HepG2 (cell line): ENCODE results near the gene SLC48A1. TPM values are rescaled to one million over a fixed set of nuclear protein-coding genes. Genes with fewer than 3 reads are reported as not detected.

Experiments used
- ATAC-seq: fragments of 200-7000 bp; cut with Tn5 transposase; 3 replicates; pipeline ENCODE4 v1.9.1; 2020; ENCODE audit warnings: mild to moderate bottlenecking, moderate library complexity
- BruUV-seq: library from RNA; stranded (reverse); fragments of 400-500 nt; replicated peaks from 2 replicates; lab custom pipeline; 2021; lab: Mats Ljungman, UMichigan
- CTCF ChIA-PET: fragments of 300-600 bp; formaldehyde crosslinking; extraction: SDS; loops from one replicate; lab custom pipeline; 2021; ENCODE audit warnings: low total read pairs, inconsistent platforms, low intra/inter-chr PET ratio; lab: Yijun Ruan, JAX
- POLR2A ChIA-PET: fragments of 350-600 bp; sonication (Branson Sonifier 250); formaldehyde crosslinking; loops from one replicate; lab custom pipeline; 2020; ENCODE audit warnings: antibody characterized with exemption, inconsistent platforms; lab: Yijun Ruan, JAX
- DNase-seq: peaks from one replicate; pipeline ENCODE4 v3.0.0-alpha.2; 2015; ENCODE audit warnings: low spot score
- FAIRE-seq: peaks from 3 replicates; lab custom pipeline; 2011; peaks lifted over from hg19 to GRCh38; lab: Jason Lieb, UNC
- H2AFZ ChIP-seq: one replicate; pipeline ENCODE4 v1.6.1; 2011; ENCODE audit warnings: low read length, inconsistent platforms
- H3K27ac ChIP-seq: fragments of 300-600 bp; 3 replicates; pipeline ENCODE4 v1.8.0; 2011; ENCODE audit warnings: mixed run types, mild to moderate bottlenecking, mixed read lengths, low read length, inconsistent platforms; ENCODE audit not compliant: insufficient read depth; ENCODE audit errors: extremely low read length
- H3K27me3 ChIP-seq, 2 experiments: fragments of 200-600 bp in 1 of 2; 2 replicates in 1 of 2; 3 replicates in 1 of 2; pipeline versions ENCODE4 v1.6.0 to v1.8.0; 2011; ENCODE audit warnings: low read length in 2 of 2, mild to moderate bottlenecking in 2 of 2, moderate library complexity in 2 of 2, inconsistent platforms in 1 of 2; ENCODE audit not compliant: insufficient read depth in 2 of 2, control insufficient read depth in 1 of 2
- H3K36me3 ChIP-seq, 2 experiments: fragments of 200-600 bp in 1 of 2; replicated peaks in 1 of 2; 2 replicates in 1 of 2; 3 replicates in 1 of 2; pipeline versions ENCODE4 v1.5.1 to v1.8.0; 2011; ENCODE audit warnings: low read length in 2 of 2, inconsistent platforms in 1 of 2; ENCODE audit not compliant: insufficient read depth in 2 of 2, control insufficient read depth in 1 of 2
- H3K4me1 ChIP-seq: 2 replicates; pipeline ENCODE4 v1.5.1; 2012; ENCODE audit warnings: low read length, inconsistent platforms; ENCODE audit not compliant: insufficient read depth
- H3K4me2 ChIP-seq: 2 replicates; pipeline ENCODE4 v1.6.0; 2011; ENCODE audit warnings: low read depth, low read length, inconsistent platforms
- H3K4me3 ChIP-seq, 3 experiments: fragments of 200-600 bp in 1 of 3; sonication (generic), shearing (Covaris generic) in 1 of 3; replicated peaks in 1 of 3; 2 replicates each; pipeline ENCODE4 v1.5.1; 2011 to 2016; ENCODE audit warnings: low read length in 3 of 3, inconsistent platforms in 2 of 3, low read depth in 2 of 3, mild to moderate bottlenecking in 2 of 3, control low read depth in 1 of 3, mixed read lengths in 1 of 3; ENCODE audit not compliant: insufficient read depth in 1 of 3
- H3K79me2 ChIP-seq: one replicate; pipeline ENCODE4 v1.6.1; 2011; ENCODE audit warnings: low read length, inconsistent platforms; ENCODE audit not compliant: insufficient read depth
- H3K9ac ChIP-seq: 2 replicates; pipeline ENCODE4 v1.6.0; 2011; ENCODE audit warnings: mild to moderate bottlenecking, low read depth, low read length, inconsistent platforms; ENCODE audit not compliant: insufficient read depth
- H3K9me3 ChIP-seq: 2 replicates; pipeline ENCODE4 v1.5.1; 2012; ENCODE audit warnings: mild to moderate bottlenecking, low read length
- H4K20me1 ChIP-seq: 2 replicates; pipeline ENCODE4 v1.6.0; 2011; ENCODE audit warnings: inconsistent platforms, mild to moderate bottlenecking, low read length, moderate library complexity; ENCODE audit not compliant: insufficient read depth
- FOXA1 ChIP-seq, 2 experiments: fragments of 450-650 bp in 1 of 2; sonication (generic) in 1 of 2; formaldehyde crosslinking in 1 of 2; IDR thresholded peaks; 2 replicates each; pipeline versions ENCODE4 v1.4.0 to v1.6.1; 2016 to 2020; ENCODE audit warnings: missing genetic modification reagents in 1 of 2
- HMGXB3 ChIP-seq: sonication (generic); formaldehyde crosslinking; IDR thresholded peaks from 2 replicates; pipeline ENCODE4 v1.4.0; 2020; ENCODE audit warnings: missing genetic modification reagents, borderline replicate concordance
- MXD4 ChIP-seq: IDR thresholded peaks from 2 replicates; pipeline ENCODE4 v1.6.1; 2016; ENCODE audit warnings: mild to moderate bottlenecking, missing biosample characterization, missing genetic modification reagents
- MXI1 ChIP-seq: IDR thresholded peaks from 3 replicates; pipeline ENCODE4 v1.6.1; 2012; ENCODE audit warnings: low read depth, low read length, inconsistent platforms, borderline replicate concordance
- NCOA2 ChIP-seq: sonication (generic); formaldehyde crosslinking; IDR thresholded peaks from 2 replicates; pipeline ENCODE4 v1.8.0; 2022; ENCODE audit warnings: inconsistent platforms
- PRMT3 ChIP-seq: sonication (generic); formaldehyde crosslinking; IDR thresholded peaks from 2 replicates; pipeline ENCODE4 v1.8.1; 2022; ENCODE audit warnings: low read depth, mild to moderate bottlenecking, moderate library complexity, missing genetic modification reagents, borderline replicate concordance
- ZIK1 ChIP-seq: sonication (generic); formaldehyde crosslinking; IDR thresholded peaks from 2 replicates; pipeline ENCODE4 v1.5.0; 2020; ENCODE audit warnings: mild to moderate bottlenecking, low read depth, missing genetic modification reagents, borderline replicate concordance
- ZNF354B ChIP-seq: sonication (generic); formaldehyde crosslinking; IDR thresholded peaks from 2 replicates; pipeline ENCODE4 v1.8.0; 2022; ENCODE audit warnings: mild to moderate bottlenecking, missing genetic modification reagents
- ZNF567 ChIP-seq: sonication (generic); formaldehyde crosslinking; IDR thresholded peaks from 2 replicates; pipeline ENCODE4 v1.8.1; 2023; ENCODE audit warnings: mild to moderate bottlenecking, missing genetic modification reagents, borderline replicate concordance
- ZNF570 ChIP-seq: sonication (generic); formaldehyde crosslinking; IDR thresholded peaks from 2 replicates; pipeline ENCODE4 v1.4.0; 2020; ENCODE audit warnings: mild to moderate bottlenecking, missing genetic modification reagents, borderline replicate concordance
- ZNF780A ChIP-seq: sonication (generic); formaldehyde crosslinking; IDR thresholded peaks from 2 replicates; pipeline ENCODE4 v1.8.0; 2022; ENCODE audit warnings: mild to moderate bottlenecking, missing genetic modification reagents, moderate library complexity
- WGBS: methylation state at CpG from one replicate; pipeline ENCODE4 v1.1.6; 2017; ENCODE audit warnings: low lambda C conversion rate; 5-methylcytosine and 5-hydroxymethylcytosine counted together
- in situ Hi-C: cut with HindIII; loops from 2 replicates; pipeline ENCODE4 v1.10.0; 2017; ENCODE audit warnings: low pct_unique_long_range_greater_than_20kb; ENCODE audit not compliant: extremely low pct_ligation_motif_present
- intact Hi-C: fragments of 100-400 bp; cut with micrococcal nuclease; formaldehyde crosslinking; loops from one replicate; pipeline ENCODE4 v1.10.0; 2022; ENCODE audit not compliant: unreplicated experiment
- polyA plus RNA-seq, 8 experiments: library from polyadenylated mRNA; depleted of rRNA in 3 of 8; stranded (reverse) in 7 of 8; unstranded in 1 of 8; fragments of >200 nt; fragmentation: Illumina TruSeq in 4 of 8; extraction: Trizol in 4 of 8; gene quantifications; 2 replicates each; pipeline versions ENCODE4 v1.2.1 to v1.2.3, GENCODE V29; 2011 to 2016; ENCODE audit warnings: low read depth in 4 of 8, missing spikeins in 1 of 8, mixed read lengths in 1 of 8; ENCODE audit not compliant: insufficient read depth in 1 of 8
- total RNA-seq, 5 experiments: library from RNA; depleted of rRNA; stranded (reverse); fragments of >200 nt; fragmentation: Illumina TruSeq; extraction: Trizol; gene quantifications; 2 replicates each; pipeline ENCODE4 v1.2.3, GENCODE V29; 2016; ENCODE audit warnings: low read depth in 1 of 5
- TF ChIP-seq, protein P1 (sequence below): sonication (generic); formaldehyde crosslinking; conservative IDR thresholded peaks from 2 replicates; pipeline ENCODE4 v1.4.0; 2020; ENCODE audit warnings: missing genetic modification reagents

The SLC48A1 gene
- total and polyA plus RNA-seq, 2 of the 13 experiments (the other 11 are each of a cell fraction or from before 2014, with no cell fraction given): 2.2 to 3.7 TPM

DNA sequence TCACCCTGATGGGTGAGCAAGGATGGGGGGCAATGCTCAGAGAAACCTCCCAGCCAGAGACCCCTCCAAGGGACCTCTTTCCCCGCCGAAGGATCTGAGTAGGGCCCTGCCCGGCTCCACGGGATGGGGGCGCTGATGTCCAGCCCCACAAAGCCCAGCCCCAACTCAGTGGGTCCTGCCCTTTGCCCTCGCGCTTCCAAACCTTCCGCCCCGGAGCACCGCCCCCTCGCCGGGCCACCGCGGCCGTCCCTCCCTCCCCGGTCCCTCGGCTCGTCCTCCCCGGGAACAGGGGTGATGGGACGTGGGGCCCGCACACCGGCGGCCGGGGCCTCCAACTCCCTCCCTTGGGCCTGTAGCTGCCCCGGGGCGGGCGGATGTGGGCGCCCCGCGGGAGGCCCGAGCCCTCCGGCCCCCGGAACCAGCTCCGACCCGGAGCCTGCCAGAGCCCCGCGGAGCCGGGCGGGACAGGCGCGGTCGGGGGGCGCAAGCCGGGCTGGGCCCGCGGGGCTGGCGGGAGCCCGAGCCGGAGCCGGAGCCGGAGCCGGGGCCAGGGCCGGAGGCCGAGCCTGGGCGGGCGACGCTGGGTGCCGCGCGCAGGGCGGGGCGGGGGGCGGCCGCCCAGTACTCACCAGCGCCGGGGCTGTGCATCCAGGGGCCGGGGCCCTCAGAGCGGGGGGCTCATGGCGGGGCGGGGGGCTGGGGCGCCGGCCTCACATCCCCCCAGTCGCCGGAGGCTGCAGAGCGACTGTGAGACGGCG is 46.3 kb downstream of the SLC48A1 start:
- no peak overlapping the region for H2AFZ ChIP-seq
- peak overlapping the region; percentile 65 for H3K9ac ChIP-seq
- peak overlapping the region; percentile 100 for H3K4me2 ChIP-seq
- ChIA-PET CTCF (no interaction called here), POLR2A (interaction anchor here (0.6 to 2.9 kb wide), 5 partner anchors 9 to 113 kb away, joined by 3 to 11 read pairs (median 8); partner anchors contain the start of gene RPAP3)
- intact Hi-C loops (no loop called here), in situ Hi-C loops (no loop called here)
- no TSS peak for BruUV-seq
- ATAC-seq (peak; percentile 56), FAIRE-seq (no peak), DNase-seq (peak; percentile 50)
- H3K79me2 ChIP-seq: no peaks in the 10 kb centered on the region
- H3K27me3 ChIP-seq: peaks cover 0 to 25% of the 10 kb centered on the region in 2 experiments; a peak in 3 of 5 replicates
- H3K4me3 ChIP-seq: peak overlapping the region; percentile 69 to 86 (median 78)
- no peaks in the 10 kb centered on the region for H3K36me3 ChIP-seq
- peaks cover 49% of the 10 kb centered on the region for H3K4me1 ChIP-seq
- no CpG with 5 or more reads among the region's 77 CpGs for WGBS
- H3K27ac ChIP-seq: no peak overlapping the region
- no peaks in the 10 kb centered on the region for H3K9me3 ChIP-seq
- H4K20me1 ChIP-seq: peaks cover 4% of the 10 kb centered on the region; the same call in 1 of the 2 replicates
- TF ChIP-seq ZNF354B (CRISPR knock-in tag): no peak
- TF ChIP-seq ZIK1: no peak
- TF ChIP-seq, protein P1, sequence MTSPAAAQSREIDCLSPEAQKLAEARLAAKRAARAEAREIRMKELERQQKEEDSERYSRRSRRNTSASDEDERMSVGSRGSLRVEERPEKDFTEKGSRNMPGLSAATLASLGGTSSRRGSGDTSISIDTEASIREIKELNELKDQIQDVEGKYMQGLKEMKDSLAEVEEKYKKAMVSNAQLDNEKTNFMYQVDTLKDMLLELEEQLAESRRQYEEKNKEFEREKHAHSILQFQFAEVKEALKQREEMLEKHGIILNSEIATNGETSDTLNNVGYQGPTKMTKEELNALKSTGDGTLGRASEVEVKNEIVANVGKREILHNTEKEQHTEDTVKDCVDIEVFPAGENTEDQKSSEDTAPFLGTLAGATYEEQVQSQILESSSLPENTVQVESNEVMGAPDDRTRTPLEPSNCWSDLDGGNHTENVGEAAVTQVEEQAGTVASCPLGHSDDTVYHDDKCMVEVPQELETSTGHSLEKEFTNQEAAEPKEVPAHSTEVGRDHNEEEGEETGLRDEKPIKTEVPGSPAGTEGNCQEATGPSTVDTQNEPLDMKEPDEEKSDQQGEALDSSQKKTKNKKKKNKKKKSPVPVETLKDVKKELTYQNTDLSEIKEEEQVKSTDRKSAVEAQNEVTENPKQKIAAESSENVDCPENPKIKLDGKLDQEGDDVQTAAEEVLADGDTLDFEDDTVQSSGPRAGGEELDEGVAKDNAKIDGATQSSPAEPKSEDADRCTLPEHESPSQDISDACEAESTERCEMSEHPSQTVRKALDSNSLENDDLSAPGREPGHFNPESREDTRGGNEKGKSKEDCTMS (CRISPR knock-in tag): no peak
- TF ChIP-seq ZNF570 (CRISPR knock-in tag): no peak
- TF ChIP-seq NCOA2: no peak
- no peak for TF ChIP-seq ZNF780A (CRISPR knock-in tag)
- no peak for TF ChIP-seq FOXA1 (IDR thresholded peaks at IDR 0.05)
- no peak for TF ChIP-seq FOXA1 (CRISPR knock-in tag; IDR thresholded peaks at IDR 0.05)
- no peak for TF ChIP-seq MXI1
- TF ChIP-seq MXD4 (CRISPR knock-in tag): no peak
- TF ChIP-seq ZNF567 (CRISPR knock-in tag): no peak
- no peak for TF ChIP-seq PRMT3 (CRISPR knock-in tag)
- TF ChIP-seq HMGXB3 (CRISPR knock-in tag): no peak
